SJSA1 (cell line): ENCODE measurements around the gene TGM5. TPM values are rescaled to one million over a fixed set of nuclear protein-coding genes. Genes with fewer than 3 reads are reported as not detected.
"Not testable (repeated sequence)": the region's sequence is repeated elsewhere in the genome, so short reads cannot be mapped to it uniquely, and the experiment has no call there.

ENCODE experiments used
- DNase-seq, 2 experiments: peaks; one replicate each; pipeline ENCODE4 v3.0.0-alpha.2; 2015 to 2020; ENCODE audit warnings: low spot score in 2 of 2, low read depth in 1 of 2
- H3K27ac ChIP-seq: fragments of 250-450 bp; sonication (Bioruptor Pico); 2 replicates; pipeline ENCODE4 v1.5.1; 2020; ENCODE audit warnings: mild to moderate bottlenecking, moderate library complexity
- H3K27me3 ChIP-seq: fragments of 250-450 bp; sonication (Bioruptor Pico); replicated peaks from 2 replicates; pipeline ENCODE4 v1.5.1; 2020; ENCODE audit warnings: mild to moderate bottlenecking, moderate library complexity
- H3K36me3 ChIP-seq: fragments of 250-450 bp; sonication (Bioruptor Pico); 2 replicates; pipeline ENCODE4 v1.5.1; 2020; ENCODE audit warnings: mild to moderate bottlenecking
- H3K4me1 ChIP-seq: fragments of 250-450 bp; sonication (Bioruptor Pico); replicated peaks from 2 replicates; pipeline ENCODE4 v1.6.1; 2021; ENCODE audit warnings: mild to moderate bottlenecking
- H3K4me3 ChIP-seq: fragments of 250-450 bp; sonication (Bioruptor Pico); 2 replicates; pipeline ENCODE4 v1.5.1; 2020; ENCODE audit warnings: mild to moderate bottlenecking
- H3K9me3 ChIP-seq: fragments of 250-450 bp; sonication (Bioruptor Pico); replicated peaks from 2 replicates; pipeline ENCODE4 v1.5.1; 2020; ENCODE audit warnings: mild to moderate bottlenecking
- total RNA-seq: library from RNA; depleted of rRNA; stranded (reverse); fragments of >200 nt; shearing (Covaris generic); gene quantifications from 2 replicates; pipeline ENCODE4 v1.2.3, GENCODE V29; 2014

The TGM5 gene
- total RNA-seq, 1 experiment from 2014 or later: 0.24 TPM

DNA sequence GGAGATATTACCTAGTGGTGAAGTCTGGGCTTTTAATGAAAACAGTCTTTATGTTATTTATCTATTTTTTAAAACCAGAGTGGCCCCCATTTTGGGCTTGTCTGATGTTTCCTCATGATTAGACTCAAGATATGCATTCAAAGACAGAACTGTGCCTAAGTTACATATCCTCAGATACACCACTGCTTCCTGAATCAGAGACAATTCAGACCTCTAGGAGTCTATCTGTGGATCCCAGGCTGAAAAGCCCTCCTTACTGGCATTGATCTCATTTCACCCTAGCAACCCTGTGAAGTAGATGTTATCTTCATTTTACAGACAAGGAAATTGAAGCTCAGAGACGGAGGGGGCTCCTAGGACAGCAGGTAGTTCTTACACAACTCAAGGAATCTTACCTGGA, 16.8 kb upstream of the TGM5 start:
- no peak overlapping the region for H3K27ac ChIP-seq
- no peak overlapping the region for H3K4me3 ChIP-seq
- H3K9me3 ChIP-seq: no peaks in the 10 kb centered on the region
- peaks cover 8% of the 10 kb centered on the region for H3K4me1 ChIP-seq
- H3K36me3 ChIP-seq: no peaks in the 10 kb centered on the region
- no peaks in the 10 kb centered on the region; the same call in 1 of the 2 replicates for H3K27me3 ChIP-seq
- DNase-seq: no peak

DNA sequence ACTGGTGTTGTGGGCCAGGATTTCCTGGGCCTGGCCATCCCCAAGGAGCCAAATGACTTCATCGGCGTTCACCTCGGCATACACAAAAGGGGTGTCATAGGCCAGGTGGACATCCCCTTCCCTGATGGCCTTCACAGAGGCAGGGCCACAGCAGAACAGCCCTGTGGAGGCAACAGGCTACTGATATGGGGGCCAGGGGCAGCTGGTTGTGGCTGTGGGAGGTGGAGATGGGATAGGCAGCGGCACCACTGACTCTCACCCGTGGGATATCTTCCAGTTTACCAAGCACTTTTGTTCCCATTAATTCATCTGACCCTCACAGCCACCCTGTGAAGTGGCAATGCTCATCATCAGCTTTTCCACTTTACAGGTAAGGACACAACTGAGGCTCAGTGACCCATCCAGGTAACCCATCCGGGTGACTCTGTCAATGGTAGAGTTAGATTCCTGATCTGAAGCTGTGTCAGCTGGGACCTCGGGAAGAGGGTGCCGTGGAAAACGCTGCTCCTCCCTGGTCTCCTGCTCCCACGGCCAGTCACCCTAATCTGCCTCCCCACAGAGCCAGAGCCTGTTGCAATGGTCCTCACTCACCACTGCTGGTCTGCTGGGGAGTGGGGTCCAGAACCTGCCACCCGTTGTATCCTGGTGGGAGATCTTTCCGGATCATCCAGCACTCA, 15.3 kb upstream of the TGM5 start:
- Histone ChIP-seq H3K4me3 (no peak overlapping the region), H3K27ac (no peak overlapping the region), H3K4me1 (peaks cover 8% of the 10 kb centered on the region), H3K36me3 (no peaks in the 10 kb centered on the region), H3K27me3 (no peaks in the 10 kb centered on the region; the same call in 1 of the 2 replicates), H3K9me3 (no peaks in the 10 kb centered on the region)
- DNase-seq: no peak

DNA sequence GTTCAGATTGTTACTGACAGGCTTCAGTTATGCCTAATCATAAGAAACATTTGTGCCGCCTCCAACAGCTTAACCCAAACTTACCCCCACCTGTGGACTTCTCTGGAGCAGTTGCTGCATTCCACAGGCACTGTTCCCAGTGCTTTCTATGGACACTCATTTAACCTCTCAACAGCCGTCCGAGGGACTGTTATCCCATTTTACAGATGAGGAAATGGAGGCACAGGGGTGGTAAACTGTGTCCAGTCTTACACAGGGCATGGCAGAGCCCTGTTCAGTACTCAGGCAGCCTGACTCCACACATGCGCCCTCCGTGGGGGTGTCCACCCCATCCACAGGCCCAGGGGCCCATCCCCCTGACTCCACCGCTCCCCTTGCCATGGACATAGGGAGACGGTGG, 14.3 kb upstream of the TGM5 start:
- Histone ChIP-seq H3K4me3 (no peak overlapping the region), H3K4me1 (peaks cover 8% of the 10 kb centered on the region), H3K9me3 (no peaks in the 10 kb centered on the region), H3K27me3 (no peaks in the 10 kb centered on the region; the same call in 1 of the 2 replicates), H3K27ac (no peak overlapping the region), H3K36me3 (no peaks in the 10 kb centered on the region)
- no peak for DNase-seq

DNA sequence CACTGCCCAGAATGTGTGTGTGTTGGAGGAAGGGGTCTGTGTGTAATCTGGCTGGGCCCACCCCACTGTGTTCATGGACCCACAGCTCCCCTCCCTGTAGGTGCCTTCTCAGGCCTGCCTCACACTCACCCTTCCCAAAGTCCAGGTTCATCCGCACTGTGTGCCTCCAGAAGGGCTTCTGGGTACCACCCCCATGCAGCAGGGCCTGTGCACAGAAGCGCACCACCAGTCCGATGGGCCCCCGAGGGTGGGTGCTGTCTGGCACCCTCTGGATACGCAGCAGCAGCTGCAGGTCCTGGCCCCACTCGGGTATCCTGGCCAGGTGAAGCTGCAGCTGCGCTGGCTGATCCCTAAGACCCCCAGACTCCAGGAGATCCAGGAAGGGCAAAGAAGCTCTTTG, 12.8 kb upstream of the TGM5 start:
- H3K36me3 ChIP-seq: no peaks in the 10 kb centered on the region
- no peaks in the 10 kb centered on the region for H3K9me3 ChIP-seq
- DNase-seq: no peak
- peaks cover 7% of the 10 kb centered on the region for H3K4me1 ChIP-seq
- no peak overlapping the region for H3K27ac ChIP-seq
- no peaks in the 10 kb centered on the region; the same call in 1 of the 2 replicates for H3K27me3 ChIP-seq
- H3K4me3 ChIP-seq: no peak overlapping the region

DNA sequence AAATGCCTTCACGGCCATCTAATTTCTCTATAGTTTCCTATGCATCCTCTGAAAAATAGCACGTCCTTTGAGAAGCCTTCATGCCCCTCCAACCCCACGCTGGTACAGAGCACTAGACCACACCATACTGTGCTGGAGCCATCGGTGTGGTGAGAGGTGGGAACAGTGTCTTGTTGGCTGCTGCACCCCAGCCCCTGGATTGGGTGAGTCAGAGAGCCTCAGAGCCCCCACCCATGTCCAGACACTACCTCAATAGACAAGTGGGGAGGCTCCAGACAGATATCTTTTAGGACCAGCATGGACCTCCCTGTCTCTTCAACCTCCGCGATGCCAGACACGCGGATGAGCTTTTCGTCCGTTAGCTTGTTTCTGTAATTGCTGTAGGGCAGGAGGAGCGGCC, 12.1 kb upstream of the TGM5 start:
- no peaks in the 10 kb centered on the region for H3K36me3 ChIP-seq
- no peak overlapping the region for H3K4me3 ChIP-seq
- no peak overlapping the region for H3K27ac ChIP-seq
- H3K27me3 ChIP-seq: no peaks in the 10 kb centered on the region; the same call in 1 of the 2 replicates
- no peak for DNase-seq
- H3K4me1 ChIP-seq: peaks cover 4% of the 10 kb centered on the region
- H3K9me3 ChIP-seq: no peaks in the 10 kb centered on the region

DNA sequence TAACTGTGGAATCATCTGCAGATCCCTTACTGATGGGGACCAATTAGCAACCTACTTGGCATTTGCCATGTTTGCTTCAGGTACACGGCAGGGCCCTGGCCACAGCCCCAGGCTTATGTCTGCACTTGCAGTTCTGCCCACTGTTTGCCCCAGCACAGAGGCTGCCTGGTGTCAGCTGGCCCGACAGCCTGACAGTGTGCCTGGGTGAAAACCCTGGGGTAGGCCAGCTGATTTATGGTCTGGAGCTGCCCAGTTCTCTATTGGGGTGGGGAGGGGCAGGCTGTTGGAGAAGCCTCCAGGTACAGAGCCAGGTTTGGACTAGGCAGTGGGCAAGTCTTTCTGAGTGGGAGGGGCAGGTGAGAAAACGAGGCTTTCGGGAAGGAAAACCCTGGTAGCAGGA, 11.2 kb upstream of the TGM5 start:
- H3K9me3 ChIP-seq: no peaks in the 10 kb centered on the region
- no peaks in the 10 kb centered on the region; the same call in 1 of the 2 replicates for H3K27me3 ChIP-seq
- peaks cover 4% of the 10 kb centered on the region for H3K4me1 ChIP-seq
- H3K27ac ChIP-seq: no peak overlapping the region
- no peaks in the 10 kb centered on the region for H3K36me3 ChIP-seq
- no peak for DNase-seq
- H3K4me3 ChIP-seq: no peak overlapping the region

DNA sequence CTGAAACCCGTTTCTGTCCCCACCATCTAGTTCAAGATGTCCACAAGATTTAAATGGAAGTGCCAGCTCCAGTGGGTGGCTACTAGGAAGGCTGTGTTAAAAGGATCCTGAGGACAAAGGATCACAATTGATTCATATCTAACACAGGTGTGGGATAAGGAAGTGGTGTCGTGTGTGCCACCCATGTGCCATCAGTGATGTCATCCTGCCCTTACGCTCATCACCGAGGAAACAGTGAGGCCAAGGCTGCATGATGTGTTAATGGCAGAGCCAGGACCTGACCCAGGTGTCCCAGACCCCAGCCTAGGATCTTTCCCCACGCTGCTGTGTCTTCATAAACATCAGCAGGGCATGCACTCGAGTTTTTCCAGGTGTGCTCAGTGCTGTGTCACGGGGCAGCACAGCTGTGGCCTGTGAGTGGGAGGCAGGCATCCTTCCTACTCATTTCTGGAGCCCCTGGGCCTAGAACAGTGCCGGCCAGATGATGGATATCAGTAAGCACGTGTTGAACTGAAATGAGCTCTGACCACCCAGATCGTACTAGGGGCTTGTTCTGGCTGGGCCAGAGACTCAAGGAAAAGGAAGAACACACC, 10.6 kb upstream of the TGM5 start:
- H3K9me3 ChIP-seq: no peaks in the 10 kb centered on the region
- H3K4me3 ChIP-seq: no peak overlapping the region
- peaks cover 4% of the 10 kb centered on the region for H3K4me1 ChIP-seq
- no peaks in the 10 kb centered on the region; the same call in 1 of the 2 replicates for H3K27me3 ChIP-seq
- no peak for DNase-seq
- no peaks in the 10 kb centered on the region for H3K36me3 ChIP-seq
- no peak overlapping the region for H3K27ac ChIP-seq

DNA sequence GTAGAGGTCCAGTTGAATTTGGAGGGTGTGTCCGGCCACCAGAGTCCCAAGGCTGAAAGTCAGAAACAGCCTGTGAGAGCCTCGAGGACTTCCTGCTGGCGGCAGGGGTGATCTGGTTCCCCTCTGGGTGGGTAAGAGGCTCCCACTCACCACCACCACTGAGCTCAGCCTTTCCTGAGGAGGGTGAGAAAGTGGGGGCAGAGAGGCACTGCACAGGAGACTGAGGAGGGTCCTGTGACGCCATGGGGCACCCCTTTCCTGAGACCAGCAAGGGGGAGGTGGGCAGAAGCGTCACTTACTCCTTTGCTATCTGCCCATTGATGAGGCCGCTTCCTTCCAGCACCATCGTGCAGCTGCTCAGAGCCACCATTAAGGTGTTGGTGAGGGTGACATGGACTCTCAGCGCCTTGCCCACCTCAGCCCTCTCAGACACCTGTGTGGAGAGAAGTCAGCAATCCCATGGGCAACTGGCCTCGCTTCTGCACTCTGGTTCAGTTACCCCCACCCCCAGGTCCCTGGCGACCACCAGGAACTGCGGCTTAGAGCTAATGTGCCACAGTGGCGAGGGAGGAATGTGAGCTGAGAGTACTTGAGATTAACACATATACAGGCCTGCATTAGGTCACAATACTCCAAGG, 10.0 kb upstream of the TGM5 start:
- Histone ChIP-seq H3K4me1 (peaks cover 4% of the 10 kb centered on the region), H3K27me3 (no peaks in the 10 kb centered on the region; the same call in 1 of the 2 replicates), H3K9me3 (no peaks in the 10 kb centered on the region), H3K4me3 (no peak overlapping the region), H3K36me3 (no peaks in the 10 kb centered on the region), H3K27ac (no peak overlapping the region)
- DNase-seq: no peak

DNA sequence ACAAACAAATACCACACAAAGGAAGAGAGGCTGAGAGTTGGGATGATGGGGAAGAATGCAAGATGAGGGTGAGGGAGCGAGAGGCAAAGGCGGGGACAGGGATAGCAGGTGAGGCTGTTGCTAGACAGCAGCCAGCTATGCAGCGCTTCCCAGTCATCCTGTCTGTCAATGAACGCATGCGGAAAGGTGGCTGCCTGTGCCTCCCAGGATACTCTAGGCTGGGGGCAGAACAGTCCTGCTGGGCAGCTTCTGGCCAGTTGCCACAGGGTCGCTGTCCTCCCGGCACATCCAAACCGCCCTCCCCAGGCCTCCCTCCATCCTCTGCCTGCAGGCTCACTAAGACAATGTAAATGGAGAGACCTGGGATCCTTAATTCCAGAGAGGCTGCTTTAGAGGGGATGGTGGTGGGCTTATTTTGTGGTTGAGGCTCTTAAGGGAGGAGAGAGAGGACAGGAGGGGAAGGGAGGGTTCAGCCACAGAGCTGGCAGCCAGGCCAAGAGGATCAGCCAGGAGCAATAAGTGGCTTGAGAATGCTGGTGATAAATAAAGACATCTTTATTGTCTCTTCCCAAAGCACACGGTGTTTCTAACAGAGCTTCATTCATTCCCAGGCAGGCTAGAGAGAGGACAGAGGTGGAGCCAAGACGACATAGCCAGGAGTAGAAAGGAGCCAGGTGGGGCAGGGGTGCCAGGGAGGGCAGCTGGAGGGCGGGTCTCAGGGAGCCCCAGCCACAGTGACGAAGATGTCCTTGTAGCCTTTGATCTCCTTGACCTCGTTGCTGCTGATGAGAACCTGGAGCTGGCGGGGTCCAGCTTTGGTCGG, 9.2 kb upstream of the TGM5 start:
- H3K36me3 ChIP-seq: no peaks in the 10 kb centered on the region
- no peaks in the 10 kb centered on the region for H3K9me3 ChIP-seq
- H3K27me3 ChIP-seq: no peaks in the 10 kb centered on the region; the same call in 1 of the 2 replicates
- DNase-seq: no peak
- no peak overlapping the region for H3K27ac ChIP-seq
- H3K4me3 ChIP-seq: no peak overlapping the region
- H3K4me1 ChIP-seq: peaks cover 4% of the 10 kb centered on the region

DNA sequence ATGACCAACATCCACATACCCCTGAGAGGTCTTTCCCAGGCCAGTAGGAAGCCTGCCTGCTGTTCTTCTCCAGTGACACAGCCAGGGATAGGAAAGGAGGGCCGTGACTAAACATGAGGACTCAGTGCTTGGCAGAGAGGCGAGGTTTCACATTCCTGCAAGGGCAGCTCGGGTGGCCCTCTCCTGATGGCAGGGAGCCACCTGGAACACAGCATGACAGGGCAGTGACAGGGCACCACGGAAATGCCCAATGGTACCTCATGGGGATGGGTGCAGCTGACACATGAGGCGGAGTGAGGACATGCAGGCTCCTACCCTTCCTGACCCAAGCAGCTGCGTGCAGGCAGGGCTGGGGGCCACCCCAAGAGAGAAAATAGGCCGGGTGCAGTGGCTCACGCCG, 7.4 kb upstream of the TGM5 start:
- H3K27me3 ChIP-seq: no peaks in the 10 kb centered on the region; the same call in 1 of the 2 replicates
- no peaks in the 10 kb centered on the region for H3K9me3 ChIP-seq

DNA sequence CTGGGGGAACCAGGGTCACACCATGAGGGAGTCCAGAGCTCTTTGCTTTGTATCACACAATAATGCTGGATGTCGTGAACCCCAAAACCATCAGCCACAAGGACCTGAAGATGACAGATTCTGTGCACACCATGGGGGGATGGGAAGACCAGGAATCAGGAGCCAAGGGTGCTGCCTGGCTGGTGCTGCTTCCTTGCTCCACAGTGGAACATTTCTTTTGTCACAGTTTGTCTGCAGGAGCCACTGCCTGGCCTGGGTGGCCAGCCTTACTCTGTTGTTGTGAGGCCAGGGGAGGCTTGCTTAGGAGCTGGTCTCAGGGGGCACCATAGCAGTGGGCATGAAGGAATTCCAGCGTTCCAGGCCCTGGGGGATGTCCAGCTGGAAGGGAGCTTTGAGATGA, 6.5 kb upstream of the TGM5 start:
- H3K4me1 ChIP-seq: peaks cover 4% of the 10 kb centered on the region
- no peaks in the 10 kb centered on the region for H3K36me3 ChIP-seq
- DNase-seq: no peak
- no peak overlapping the region for H3K4me3 ChIP-seq
- no peaks in the 10 kb centered on the region for H3K9me3 ChIP-seq
- H3K27ac ChIP-seq: no peak overlapping the region
- no peaks in the 10 kb centered on the region; the same call in 1 of the 2 replicates for H3K27me3 ChIP-seq

More for the DNA sequence above, 7.4 kb upstream of the TGM5 start:
- peaks cover 4% of the 10 kb centered on the region for H3K4me1 ChIP-seq
- no peak overlapping the region for H3K27ac ChIP-seq
- H3K36me3 ChIP-seq: no peaks in the 10 kb centered on the region
- H3K4me3 ChIP-seq: no peak overlapping the region
- peak in 1 of 2 experiments; percentile 17 for DNase-seq

DNA sequence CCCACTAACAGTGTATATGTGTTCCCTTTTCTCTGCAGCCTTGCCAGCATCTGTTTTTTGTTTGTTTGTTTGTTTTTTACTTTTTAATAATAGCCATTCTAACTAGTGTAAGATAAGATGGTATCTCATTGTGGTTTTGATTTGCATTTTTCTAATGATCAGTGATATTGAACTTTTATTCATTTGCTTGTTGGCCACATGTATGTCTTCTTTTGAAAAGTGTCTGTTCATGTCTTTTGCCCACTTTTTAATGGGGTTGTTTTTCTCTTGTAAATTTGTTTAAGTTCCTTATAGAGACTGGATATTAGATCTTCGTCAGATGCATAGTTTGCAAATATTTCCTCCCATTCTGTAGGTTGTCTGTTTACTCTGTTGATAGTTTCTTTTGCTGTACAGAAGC, 5.2 kb upstream of the TGM5 start:
- not testable (repeated sequence) for H3K9me3 ChIP-seq, H3K27ac ChIP-seq, H3K27me3 ChIP-seq, H3K36me3 ChIP-seq, H3K4me1 ChIP-seq, H3K4me3 ChIP-seq, DNase-seq

DNA sequence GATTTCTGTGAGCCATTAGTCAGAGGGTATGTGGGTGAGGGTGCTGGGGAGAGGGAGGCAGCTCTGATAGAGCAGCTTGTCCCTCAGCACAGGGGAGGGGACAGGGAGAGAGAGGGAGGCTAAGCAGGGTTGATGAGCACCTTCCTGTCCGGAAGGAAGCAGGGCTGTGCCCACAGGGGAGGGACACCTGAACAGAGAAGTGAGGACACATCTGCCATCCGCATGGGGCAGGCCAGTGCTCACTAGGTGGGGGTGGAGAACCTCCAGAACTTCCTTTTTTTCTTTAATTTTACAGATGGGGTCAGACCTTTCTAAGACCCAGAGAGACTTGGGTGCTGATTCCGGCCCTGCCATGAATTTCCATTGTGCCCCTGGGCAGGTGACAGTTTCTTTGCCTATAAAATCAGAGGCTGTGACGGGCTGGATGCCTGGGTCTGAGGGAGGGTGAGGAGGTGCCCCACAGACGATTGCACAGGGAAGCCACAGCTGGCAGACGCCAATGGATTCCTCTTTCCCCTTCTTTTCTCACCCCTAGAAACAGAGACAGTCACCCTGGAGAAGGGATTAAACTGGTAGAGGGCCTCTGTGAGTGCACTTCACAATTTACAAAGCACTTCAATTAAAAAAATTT, 4.1 kb upstream of the TGM5 start:
- DNase-seq: no peak
- Histone ChIP-seq H3K9me3 (no peaks in the 10 kb centered on the region), H3K4me1 (peaks cover 4% of the 10 kb centered on the region), H3K4me3 (no peak overlapping the region), H3K36me3 (no peaks in the 10 kb centered on the region), H3K27me3 (no peaks in the 10 kb centered on the region; the same call in 1 of the 2 replicates), H3K27ac (no peak overlapping the region)
